Measurements from ENCODE around the gene PEAK1. TPM values are rescaled to one million over a fixed set of nuclear protein-coding genes. Genes with fewer than 3 reads are reported as not detected.

The PEAK1 gene
- total RNA-seq, 1 experiment from 2014 or later: 13.8 TPM

- Histone ChIP-seq H3K27ac (ENCODE audit: low read length) (no peak overlapping the region), H3K27me3 (ENCODE audit: low read length) (no peaks in the 10 kb centered on the region), H4K20me1 (ENCODE audit: low read length) (no peaks in the 10 kb centered on the region), H3K9me3 (ENCODE audit: low read length) (no peaks in the 10 kb centered on the region), H3K4me1 (ENCODE audit: insufficient read depth, low read length) (no peaks in the 10 kb centered on the region), H3F3A (ENCODE audit: low read length, unreplicated experiment) (no peaks in the 10 kb centered on the region), H3K4me2 (ENCODE audit: low read length) (no peak overlapping the region), H2AFZ (ENCODE audit: low read length) (no peak overlapping the region), H3K79me2 (ENCODE audit: low read length) (no peaks in the 10 kb centered on the region), H3K36me3 (ENCODE audit: low read depth, low read length) (no peaks in the 10 kb centered on the region), H3K9ac (ENCODE audit: low read length) (no peak overlapping the region), H3K4me3 (ENCODE audit: low read length) (no peak overlapping the region), H3K9me2 (replicated peaks; ENCODE audit: low read length) (no peaks in the 10 kb centered on the region)
- CTCF ChIA-PET: no interaction called here
- intact Hi-C loops (cut with micrococcal nuclease): no loop called here
- no TSS peak for BruUV-seq (replicated peaks)
- TF ChIP-seq, protein P1, sequence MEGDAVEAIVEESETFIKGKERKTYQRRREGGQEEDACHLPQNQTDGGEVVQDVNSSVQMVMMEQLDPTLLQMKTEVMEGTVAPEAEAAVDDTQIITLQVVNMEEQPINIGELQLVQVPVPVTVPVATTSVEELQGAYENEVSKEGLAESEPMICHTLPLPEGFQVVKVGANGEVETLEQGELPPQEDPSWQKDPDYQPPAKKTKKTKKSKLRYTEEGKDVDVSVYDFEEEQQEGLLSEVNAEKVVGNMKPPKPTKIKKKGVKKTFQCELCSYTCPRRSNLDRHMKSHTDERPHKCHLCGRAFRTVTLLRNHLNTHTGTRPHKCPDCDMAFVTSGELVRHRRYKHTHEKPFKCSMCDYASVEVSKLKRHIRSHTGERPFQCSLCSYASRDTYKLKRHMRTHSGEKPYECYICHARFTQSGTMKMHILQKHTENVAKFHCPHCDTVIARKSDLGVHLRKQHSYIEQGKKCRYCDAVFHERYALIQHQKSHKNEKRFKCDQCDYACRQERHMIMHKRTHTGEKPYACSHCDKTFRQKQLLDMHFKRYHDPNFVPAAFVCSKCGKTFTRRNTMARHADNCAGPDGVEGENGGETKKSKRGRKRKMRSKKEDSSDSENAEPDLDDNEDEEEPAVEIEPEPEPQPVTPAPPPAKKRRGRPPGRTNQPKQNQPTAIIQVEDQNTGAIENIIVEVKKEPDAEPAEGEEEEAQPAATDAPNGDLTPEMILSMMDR (conservative IDR thresholded peaks at IDR 0.05; ENCODE audit: low read depth, low read length): no peak
- TF ChIP-seq EZH2 (IDR thresholded peaks at IDR 0.05; ENCODE audit: low read length, unreplicated experiment): no peak
- no peak for TF ChIP-seq EZH2phosphoT487 (IDR thresholded peaks at IDR 0.05; ENCODE audit: borderline replicate concordance, low read length)
- ATAC-seq (no peak), DNase-seq (no peak)
- POLR2A ChIA-PET (ENCODE audit: unreplicated experiment): no interaction called here
Observed at GRCh38 chr15:77247116-77247515, 172.8 kb downstream of the PEAK1 start.

DNA sequence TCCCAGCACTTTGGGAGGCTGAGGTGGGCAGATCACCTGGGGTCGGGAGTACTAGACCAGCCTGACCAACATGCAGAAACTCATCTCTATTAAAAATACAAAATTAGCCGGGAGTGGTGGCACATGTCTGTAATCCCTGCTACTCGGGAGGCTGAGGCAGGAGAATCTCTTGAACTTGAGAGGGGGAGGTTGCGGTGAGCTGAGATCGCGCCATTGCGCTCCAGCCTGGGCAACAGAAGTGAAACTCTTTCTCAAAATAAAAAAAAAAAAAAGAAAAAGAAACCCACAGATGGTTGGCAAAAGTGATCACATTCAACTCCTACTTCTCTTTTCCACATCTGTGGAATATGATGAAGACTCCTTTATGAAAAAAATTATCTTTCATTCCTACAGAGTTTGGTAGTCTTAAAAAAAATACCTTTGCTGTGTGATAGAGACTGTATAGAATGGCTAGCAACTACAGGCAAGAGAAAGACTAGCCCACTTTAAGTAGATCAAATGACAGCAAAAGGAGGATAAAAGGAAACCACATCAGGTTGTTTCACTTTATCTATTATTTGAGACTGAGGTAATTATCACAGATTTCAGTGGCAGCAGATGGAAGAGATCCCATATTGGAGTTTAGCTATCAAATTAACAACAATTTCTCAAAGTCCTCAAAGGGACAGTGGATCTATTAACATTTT is 176.0 kb downstream of the PEAK1 start:
- Histone ChIP-seq H3K9me2 (replicated peaks; ENCODE audit: low read length) (no peaks in the 10 kb centered on the region), H3K27ac (ENCODE audit: low read length) (no peak overlapping the region), H3K4me3 (ENCODE audit: low read length) (no peak overlapping the region), H2AFZ (ENCODE audit: low read length) (no peak overlapping the region), H3K27me3 (ENCODE audit: low read length) (no peaks in the 10 kb centered on the region), H3K79me2 (ENCODE audit: low read length) (no peaks in the 10 kb centered on the region), H3K9ac (ENCODE audit: low read length) (no peak overlapping the region), H3F3A (ENCODE audit: low read length, unreplicated experiment) (no peaks in the 10 kb centered on the region), H3K4me2 (ENCODE audit: low read length) (no peak overlapping the region), H3K36me3 (ENCODE audit: low read depth, low read length) (no peaks in the 10 kb centered on the region), H3K4me1 (ENCODE audit: insufficient read depth, low read length) (no peaks in the 10 kb centered on the region), H3K9me3 (ENCODE audit: low read length) (no peaks in the 10 kb centered on the region), H4K20me1 (ENCODE audit: low read length) (no peaks in the 10 kb centered on the region)
- POLR2A ChIA-PET (ENCODE audit: unreplicated experiment): interaction anchor here (0.7 kb wide), 1 partner anchor 48 kb away, joined by 3 read pairs; no protein-coding TSS in a partner anchor
- ATAC-seq (no peak), DNase-seq (no peak)
- TF ChIP-seq EZH2 (IDR thresholded peaks at IDR 0.05; ENCODE audit: low read length, unreplicated experiment) (no peak), EZH2phosphoT487 (IDR thresholded peaks at IDR 0.05; ENCODE audit: borderline replicate concordance, low read length) (no peak)
- TF ChIP-seq, protein P1 (conservative IDR thresholded peaks at IDR 0.05; ENCODE audit: low read depth, low read length): no peak
- no TSS peak for BruUV-seq (replicated peaks)
- CTCF ChIA-PET: interaction anchor here (0.7 kb wide), 1 partner anchor 270 kb away, joined by 3 read pairs; no protein-coding TSS in a partner anchor
- intact Hi-C loops (cut with micrococcal nuclease): no loop called here

- Histone ChIP-seq H3K4me2 (ENCODE audit: low read length) (no peak overlapping the region), H3K27me3 (ENCODE audit: low read length) (no peaks in the 10 kb centered on the region), H3K9me3 (ENCODE audit: low read length) (no peaks in the 10 kb centered on the region), H3K79me2 (ENCODE audit: low read length) (no peaks in the 10 kb centered on the region), H3K4me1 (ENCODE audit: insufficient read depth, low read length) (no peaks in the 10 kb centered on the region), H3K4me3 (ENCODE audit: low read length) (no peak overlapping the region), H3K9ac (ENCODE audit: low read length) (no peak overlapping the region), H3K27ac (ENCODE audit: low read length) (no peak overlapping the region), H3K36me3 (ENCODE audit: low read depth, low read length) (no peaks in the 10 kb centered on the region), H3K9me2 (replicated peaks; ENCODE audit: low read length) (no peaks in the 10 kb centered on the region), H4K20me1 (ENCODE audit: low read length) (no peaks in the 10 kb centered on the region), H2AFZ (ENCODE audit: low read length) (no peak overlapping the region), H3F3A (ENCODE audit: low read length, unreplicated experiment) (no peaks in the 10 kb centered on the region)
- ChIA-PET CTCF (interaction anchor here (0.7 kb wide), 1 partner anchor 269 kb away, joined by 3 read pairs; no protein-coding TSS in a partner anchor), POLR2A (ENCODE audit: unreplicated experiment) (no interaction called here)
- intact Hi-C loops (cut with micrococcal nuclease): no loop called here
- TF ChIP-seq EZH2 (IDR thresholded peaks at IDR 0.05; ENCODE audit: low read length, unreplicated experiment): no peak
- TF ChIP-seq, protein P1 (conservative IDR thresholded peaks at IDR 0.05; ENCODE audit: low read depth, low read length): no peak
- no peak for TF ChIP-seq EZH2phosphoT487 (IDR thresholded peaks at IDR 0.05; ENCODE audit: borderline replicate concordance, low read length)
- no peak for ATAC-seq
- DNase-seq: no peak
- BruUV-seq (replicated peaks): no TSS peak
Observed at GRCh38 chr15:77243135-77243534, 176.8 kb downstream of the PEAK1 start.

All from PC-3 (cell line).